Thoracic aorta (tissue), 2 donors: ENCODE data around the gene SCNN1G. TPM values are rescaled to one million over a fixed set of nuclear protein-coding genes. Genes with fewer than 3 reads are reported as not detected.
A peak's percentile ranks its signal among the peaks of the same experiment; 100 is the strongest.

Source experiments
- ATAC-seq: fragments of 150-250 bp; one replicate; pipeline ENCODE4 v1.8.0; 2017; ENCODE audit warnings: low read depth; ENCODE audit not compliant: insufficient number of reproducible peaks, low FRiP score
- DNase-seq: peaks from one replicate; pipeline ENCODE4 v3.0.0-alpha.2; 2020; ENCODE audit warnings: low spot score
- H3K27ac ChIP-seq, 2 donors: fragments of 200-600 bp; sonication (generic); 1 replicate in 1 of 2; 2 replicates in 1 of 2; pipeline ENCODE4 v1.5.1; 2016; ENCODE audit warnings: mild to moderate bottlenecking in 2 of 2, moderate library complexity in 2 of 2
- H3K27me3 ChIP-seq: fragments of 200-600 bp; sonication (generic); replicated peaks from 2 replicates; pipeline ENCODE4 v1.6.0; 2016; ENCODE audit warnings: mild to moderate bottlenecking; ENCODE audit not compliant: insufficient read depth
- H3K36me3 ChIP-seq: fragments of 200-600 bp; sonication (generic); one replicate; pipeline ENCODE4 v1.5.1; 2016
- H3K4me1 ChIP-seq, 2 donors: fragments of 200-600 bp; sonication (generic); 1 replicate in 1 of 2; 2 replicates in 1 of 2; pipeline versions ENCODE4 v1.5.1 to v1.6.0; 2016; ENCODE audit warnings: low read depth in 2 of 2, mild to moderate bottlenecking in 1 of 2; ENCODE audit not compliant: control insufficient read depth in 1 of 2
- H3K4me3 ChIP-seq: fragments of 200-600 bp; sonication (generic); 2 replicates; pipeline ENCODE4 v1.5.1; 2016; ENCODE audit warnings: mild to moderate bottlenecking
- H3K9me3 ChIP-seq: fragments of 200-600 bp; sonication (generic); 2 replicates; pipeline ENCODE4 v1.5.1; 2016
- CTCF ChIP-seq: fragments of 200-600 bp; sonication (generic); IDR thresholded peaks from one replicate; pipeline ENCODE4 v1.5.1; 2019; ENCODE audit warnings: antibody characterized with exemption
- total RNA-seq, 2 donors: library from RNA; depleted of rRNA; stranded (reverse); fragments of >200 nt; gene quantifications; one replicate each; pipeline versions ENCODE4 v1.1.0 to v1.2.3, GENCODE V29; 2016

Gene SCNN1G
- total RNA-seq, 2 donors from 2014 or later, result not detected

GRCh38 chr16:23137818-23138217 lies 44.7 kb upstream of the SCNN1G start:
- no peak for TF ChIP-seq CTCF
- Histone ChIP-seq H3K27me3 (no peaks in the 10 kb centered on the region), H3K4me3 (no peak overlapping the region), H3K4me1 (peaks cover 18 to 42% of the 10 kb centered on the region in 2 donors), H3K27ac (no peak overlapping the region), H3K36me3 (no peaks in the 10 kb centered on the region), H3K9me3 (peaks cover 6% of the 10 kb centered on the region)
- no peak for DNase-seq
- no peak for ATAC-seq

DNA sequence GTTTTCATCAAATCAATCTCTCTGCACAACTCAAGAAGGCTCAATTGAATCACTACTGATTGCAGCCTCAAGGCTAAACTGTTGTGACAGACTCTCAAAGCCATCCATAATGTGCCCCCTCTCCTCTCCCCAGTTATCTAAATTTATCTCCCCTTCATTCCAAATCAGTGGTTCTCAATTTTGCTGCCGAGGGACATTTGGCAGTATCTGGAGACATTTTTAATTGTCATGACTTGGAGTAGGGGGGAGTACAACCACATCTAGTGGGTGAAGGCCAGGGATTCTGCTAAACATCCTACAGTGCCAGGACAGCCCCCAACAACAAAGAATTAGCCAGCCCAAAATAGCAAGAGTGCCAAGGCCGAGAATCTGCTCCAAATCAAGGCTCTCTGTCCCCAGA lies 42.4 kb upstream of the SCNN1G start:
- Histone ChIP-seq H3K9me3 (peaks cover 6% of the 10 kb centered on the region), H3K27ac (no peak overlapping the region), H3K36me3 (no peaks in the 10 kb centered on the region), H3K27me3 (no peaks in the 10 kb centered on the region), H3K4me1 (peaks cover 24 to 48% of the 10 kb centered on the region in 2 donors), H3K4me3 (no peak overlapping the region)
- TF ChIP-seq CTCF, result no peak
- no peak for DNase-seq
- ATAC-seq, result no peak

- DNase-seq (no peak), ATAC-seq (no peak)
- no peak overlapping the region for H3K4me3 ChIP-seq
- H3K4me1 ChIP-seq, result peaks cover 29 to 58% of the 10 kb centered on the region in 2 donors
- H3K9me3 ChIP-seq, result peaks cover 6% of the 10 kb centered on the region
- no peaks in the 10 kb centered on the region for H3K36me3 ChIP-seq
- H3K27ac ChIP-seq, result peak overlapping the region in 1 of 2 donors; percentile 62
- H3K27me3 ChIP-seq, result no peaks in the 10 kb centered on the region
- no peak for TF ChIP-seq CTCF
Observed at GRCh38 chr16:23141033-23141432, 41.5 kb upstream of the SCNN1G start.

GRCh38 chr16:23141500-23141899 lies 41.0 kb upstream of the SCNN1G start:
- peaks cover 29 to 62% of the 10 kb centered on the region in 2 donors for H3K4me1 ChIP-seq
- peak overlapping the region; percentile 29 to 62 for H3K27ac ChIP-seq
- no peak overlapping the region for H3K4me3 ChIP-seq
- H3K27me3 ChIP-seq, result no peaks in the 10 kb centered on the region
- no peaks in the 10 kb centered on the region for H3K36me3 ChIP-seq
- TF ChIP-seq CTCF, result no peak
- DNase-seq, result no peak
- ATAC-seq, result no peak
- peaks cover 6% of the 10 kb centered on the region for H3K9me3 ChIP-seq

DNA sequence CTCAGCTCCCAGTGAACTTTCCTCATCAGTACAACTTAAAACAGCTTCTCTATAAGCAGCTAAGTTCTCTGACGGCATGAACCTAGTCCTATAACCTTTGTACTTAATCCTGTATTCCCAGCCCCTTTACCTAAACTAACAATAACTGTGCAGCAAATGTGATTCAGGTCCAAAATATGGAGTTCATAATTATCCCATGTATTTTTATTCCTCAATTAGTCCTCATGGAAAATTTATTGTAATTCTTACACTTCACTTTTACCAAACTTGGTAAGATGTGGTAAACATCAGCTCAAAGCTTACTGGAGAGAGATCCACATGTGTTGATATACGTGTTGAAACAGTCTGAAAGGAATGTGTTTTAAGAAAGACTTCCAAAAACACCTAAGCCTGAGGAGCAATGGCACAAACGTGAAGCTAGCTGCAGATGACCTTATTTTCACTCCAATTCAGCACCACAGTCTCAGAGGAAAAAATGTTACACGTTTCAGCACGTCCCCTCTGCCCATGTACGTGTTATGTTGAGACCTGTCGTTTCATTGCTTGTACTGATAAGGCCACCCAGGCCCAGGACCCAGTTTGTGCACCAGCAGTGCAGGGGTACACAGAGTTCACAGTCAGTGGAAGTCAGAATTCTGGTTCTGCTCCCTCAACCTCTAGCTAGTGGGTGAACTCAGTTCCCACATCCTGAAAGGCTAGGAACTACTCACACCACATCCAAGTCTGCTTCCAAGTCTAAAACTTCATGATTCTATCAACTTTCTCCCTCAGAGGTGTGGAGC lies 40.4 kb upstream of the SCNN1G start:
- Histone ChIP-seq H3K27me3 (no peaks in the 10 kb centered on the region), H3K36me3 (no peaks in the 10 kb centered on the region), H3K4me1 (peaks cover 33 to 69% of the 10 kb centered on the region in 2 donors), H3K4me3 (peak overlapping the region; percentile 5), H3K9me3 (peaks cover 2% of the 10 kb centered on the region), H3K27ac (peak overlapping the region; percentile 29 to 62)
- DNase-seq (no peak), ATAC-seq (peak; percentile 29)
- TF ChIP-seq CTCF, result no peak
